GM19023 (cell line): ENCODE data around the gene SLC22A31.

ENCODE experiments used
- ATAC-seq: cut with Tn5 transposase; IDR thresholded peaks from one replicate; pipeline ENCODE4 v1.9.1; 2021; ENCODE audit warnings: mild to moderate bottlenecking, moderate library complexity; ENCODE audit not compliant: unreplicated experiment

Gene SLC22A31

DNA sequence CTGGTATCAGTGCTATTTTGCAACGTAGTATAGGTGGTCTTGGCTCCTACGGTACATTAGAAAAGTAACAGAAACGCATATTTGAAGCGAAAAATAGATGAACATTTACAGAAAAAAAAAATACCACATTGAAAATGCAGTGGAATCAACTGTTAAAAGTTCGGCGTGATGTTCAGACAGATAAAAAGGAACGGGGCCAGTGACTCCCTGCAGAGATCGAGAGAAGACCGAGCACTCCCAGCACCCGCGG is 16.7 kb upstream of the SLC22A31 start:
- no peak for ATAC-seq

DNA sequence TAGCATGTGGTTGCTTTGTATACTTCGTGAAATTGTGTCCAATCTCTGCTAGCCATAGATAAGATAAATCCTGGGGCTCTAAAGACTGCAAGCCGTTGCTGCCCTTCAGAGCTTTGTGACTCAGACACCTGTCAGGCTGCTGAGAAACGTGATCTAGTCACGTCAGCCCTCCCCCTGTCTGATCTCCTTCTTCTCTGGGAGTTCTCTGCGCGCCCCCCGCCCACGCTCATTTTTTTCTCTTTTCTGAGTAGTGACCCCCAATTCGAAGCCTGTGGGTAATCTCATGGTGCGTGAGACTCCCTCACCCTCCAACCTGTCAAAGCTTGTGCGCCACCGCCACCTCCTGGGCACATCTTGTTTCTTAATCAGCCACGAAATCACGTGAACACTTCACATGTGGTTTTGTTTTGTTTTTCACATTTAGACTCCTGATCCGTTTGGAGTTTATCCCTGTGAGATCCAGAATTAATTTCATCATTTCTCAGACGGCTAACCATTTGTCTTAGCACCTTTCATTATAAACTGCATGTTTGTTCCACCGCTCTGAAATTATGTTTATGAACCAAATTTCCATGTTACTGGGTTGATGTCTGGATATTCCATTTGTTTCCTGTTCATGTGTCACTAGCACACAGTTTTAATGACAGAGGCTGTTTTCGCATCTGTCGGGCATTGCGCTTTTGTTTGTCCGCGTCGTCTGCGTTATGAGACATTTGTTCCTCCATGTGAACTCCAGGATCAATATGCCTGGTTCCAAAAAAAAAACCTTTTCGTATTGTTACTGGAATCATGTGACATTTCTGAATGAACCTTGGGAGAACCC is 16.2 kb upstream of the SLC22A31 start:
- ATAC-seq, result no peak

DNA sequence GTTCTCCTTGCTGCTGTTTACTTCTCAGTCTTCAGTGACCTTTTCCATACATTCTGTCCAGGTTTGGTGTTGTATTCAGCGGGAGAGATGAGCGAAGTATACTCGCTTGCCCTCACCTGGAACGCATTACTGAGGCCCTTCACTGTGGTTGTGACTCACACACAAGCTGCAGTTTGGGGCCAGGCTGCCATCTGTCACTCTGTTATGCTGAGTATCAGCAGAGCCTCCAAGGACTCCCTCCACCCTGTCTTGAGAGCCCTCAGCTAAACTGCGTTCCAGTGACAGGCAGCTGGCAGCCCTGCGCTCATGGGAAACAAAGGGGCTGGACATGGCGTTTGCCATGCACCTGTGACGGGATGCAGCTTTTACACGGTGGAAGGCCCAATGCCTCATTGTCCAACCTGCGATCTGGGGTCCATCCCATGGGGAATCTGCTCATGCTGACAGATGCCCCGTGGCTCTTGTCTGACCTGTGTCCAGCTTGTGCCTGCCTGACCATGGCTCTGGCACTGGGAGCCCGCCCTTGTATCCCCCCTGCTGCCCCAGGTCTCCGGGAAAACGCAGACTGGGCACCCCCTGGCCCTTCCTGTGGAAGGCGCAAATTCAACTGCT is 10.7 kb upstream of the SLC22A31 start:
- ATAC-seq, result no peak

DNA sequence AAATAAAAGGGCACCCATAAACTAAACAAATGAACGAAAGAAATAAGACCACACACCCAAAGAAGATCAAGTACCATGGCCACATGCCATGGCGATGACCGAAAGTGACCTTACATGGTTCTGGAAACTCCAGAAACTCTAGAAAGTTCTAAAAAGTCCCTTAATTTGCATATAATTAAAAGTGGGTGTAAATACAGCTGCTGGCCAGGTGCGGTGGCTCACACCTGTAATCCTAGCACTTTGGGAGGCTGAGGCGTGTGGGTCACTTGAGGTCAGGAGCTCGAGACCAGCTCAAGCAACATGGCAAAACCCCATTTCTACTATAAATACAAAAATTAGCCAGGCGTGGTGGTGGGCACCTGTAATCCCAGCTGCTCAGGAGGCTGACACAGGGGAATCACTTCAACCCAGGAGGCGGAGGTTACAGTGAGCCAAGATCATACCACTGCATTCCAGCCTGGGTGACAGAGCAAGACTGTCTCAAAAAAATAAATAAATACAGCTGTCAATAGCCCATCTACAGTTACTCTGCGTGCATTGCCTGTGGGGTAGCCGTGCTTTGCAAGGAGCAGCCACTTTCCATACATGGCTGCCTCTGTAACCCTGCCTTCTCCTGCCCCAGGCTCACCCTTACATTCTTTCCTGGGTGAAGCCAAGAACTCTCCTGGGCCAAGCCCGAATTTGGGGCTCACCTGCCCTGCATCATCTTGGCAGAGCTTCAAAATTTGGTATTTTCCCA is 10.0 kb upstream of the SLC22A31 start:
- no peak for ATAC-seq

DNA sequence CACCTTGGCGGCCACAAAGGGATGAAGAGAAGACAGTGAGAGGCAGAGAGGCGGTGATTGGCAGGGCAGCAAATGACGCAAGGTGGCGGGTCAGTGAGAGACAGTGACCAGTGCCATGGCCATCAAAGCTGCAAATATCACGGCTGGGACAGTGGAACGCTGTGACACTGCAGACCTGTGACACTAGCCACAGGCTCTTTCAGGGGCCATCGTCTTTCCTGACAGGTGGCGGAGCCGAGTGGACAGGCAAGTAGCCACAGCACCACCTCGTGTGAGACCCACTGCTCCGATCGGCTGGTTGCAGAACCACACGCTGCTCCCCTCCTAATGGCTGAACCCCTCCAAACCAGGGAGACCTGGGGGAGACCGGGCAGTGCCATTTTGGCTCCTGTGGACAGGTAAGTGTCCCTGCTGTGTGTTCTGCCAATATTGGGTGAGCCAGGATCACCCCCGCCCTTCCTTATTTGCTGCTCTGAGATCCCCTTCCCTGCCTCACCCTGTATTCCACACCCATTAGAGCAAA is 9.2 kb upstream of the SLC22A31 start:
- no peak for ATAC-seq

DNA sequence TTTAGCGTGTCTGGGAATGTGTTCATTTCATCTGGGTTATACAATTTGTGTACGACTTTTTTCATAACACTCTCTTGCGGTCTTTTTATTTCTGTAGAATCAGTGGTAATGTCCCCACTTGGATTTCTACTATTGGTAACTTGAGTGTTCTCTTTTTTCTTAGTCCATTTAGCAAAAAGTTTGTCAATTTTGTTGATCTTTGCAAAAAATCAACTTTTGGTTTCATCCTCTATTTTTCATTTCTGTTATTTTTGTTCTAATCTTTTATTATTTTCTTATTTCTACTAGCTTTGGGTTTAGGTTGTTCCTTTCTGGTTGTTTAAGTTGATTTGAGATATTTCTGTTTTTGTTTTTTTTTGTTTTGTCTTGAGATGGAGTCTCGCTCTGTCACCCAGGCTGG is 7.7 kb upstream of the SLC22A31 start:
- ATAC-seq, result no peak

DNA sequence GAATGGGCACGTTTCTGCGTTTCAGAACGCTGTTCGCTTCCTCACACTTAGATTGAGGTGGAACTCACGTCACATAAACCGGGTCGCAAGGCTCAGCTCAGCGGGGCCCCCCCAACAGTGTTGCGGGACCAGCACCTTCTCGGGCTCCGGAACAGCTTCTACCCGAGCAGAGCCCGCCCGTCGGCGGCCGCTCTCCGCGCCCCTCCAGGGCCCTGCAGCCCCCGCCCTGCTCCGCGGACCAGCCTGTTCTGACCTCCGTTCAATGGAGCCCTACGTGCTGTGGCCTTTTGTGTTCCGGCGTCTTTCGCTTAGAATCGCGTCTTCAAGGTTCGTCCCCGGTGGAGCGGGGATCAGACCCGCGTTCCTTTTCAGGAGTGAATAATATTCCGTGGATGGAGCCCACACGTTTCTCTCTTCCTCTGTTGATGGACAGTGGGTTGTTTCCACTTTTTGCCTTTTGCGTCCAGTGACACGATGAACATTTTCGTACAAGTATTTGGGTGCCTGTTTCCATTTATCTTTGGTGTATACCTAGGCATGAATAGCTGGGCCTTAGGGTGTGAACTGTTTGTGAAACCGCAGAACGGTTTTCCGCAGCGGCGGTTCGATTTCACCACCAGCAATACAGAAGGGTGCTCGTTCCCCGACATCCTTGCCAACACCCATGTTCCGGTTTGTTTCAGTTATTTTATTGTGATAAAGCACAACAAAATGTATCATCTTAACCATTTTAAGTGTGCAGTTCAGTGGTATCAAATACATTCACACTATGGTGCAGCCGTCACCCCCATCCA is 2.3 kb upstream of the SLC22A31 start:
- ATAC-seq, result no peak

DNA sequence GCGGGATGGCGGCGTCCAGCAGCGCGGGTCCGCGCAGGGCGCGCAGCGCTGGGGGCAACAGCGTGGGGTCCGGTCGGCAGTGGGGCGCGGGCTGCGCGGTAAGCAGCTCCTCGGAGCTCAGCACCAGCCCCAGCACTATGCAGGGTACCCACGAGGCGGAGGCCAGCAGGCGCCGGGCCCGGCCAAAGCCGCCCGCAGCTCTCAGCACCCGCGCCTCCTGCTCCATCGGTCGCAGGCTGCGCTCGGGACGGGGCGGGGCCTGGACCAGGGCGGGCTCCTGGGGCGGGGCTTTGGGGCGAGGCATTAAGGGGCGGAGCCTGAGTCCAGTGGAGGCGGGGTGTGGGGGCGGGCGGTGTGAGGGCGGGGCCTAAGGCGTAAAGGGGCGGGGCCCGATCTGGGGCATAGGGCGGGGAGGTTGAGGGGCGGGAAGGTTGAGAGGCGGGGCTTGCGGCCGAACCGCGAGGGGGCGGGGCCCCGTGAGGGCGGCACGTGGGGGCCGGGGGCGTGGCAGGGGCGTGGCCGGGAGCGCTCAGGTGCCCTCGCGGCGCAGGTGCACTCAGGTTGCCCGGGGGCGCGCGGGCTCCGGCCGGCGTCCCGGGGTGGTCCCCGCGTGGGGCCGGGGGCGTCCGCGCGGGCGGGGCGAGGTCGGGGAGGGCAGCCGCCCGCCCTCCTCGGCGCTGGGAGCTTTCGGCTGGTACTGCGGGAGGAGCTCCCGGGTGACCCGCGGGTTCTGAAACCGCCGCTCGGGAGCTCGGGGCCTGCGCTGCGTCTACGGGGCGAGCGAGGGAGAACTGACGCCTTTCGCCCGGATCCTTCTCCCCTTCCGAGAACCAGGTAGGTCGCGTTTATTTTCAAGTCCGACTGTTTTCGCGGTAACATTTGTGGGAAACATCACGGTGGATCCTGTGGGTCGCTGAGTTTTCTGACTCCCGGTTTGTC is 1.4 kb upstream of the SLC22A31 start:
- no peak for ATAC-seq

DNA sequence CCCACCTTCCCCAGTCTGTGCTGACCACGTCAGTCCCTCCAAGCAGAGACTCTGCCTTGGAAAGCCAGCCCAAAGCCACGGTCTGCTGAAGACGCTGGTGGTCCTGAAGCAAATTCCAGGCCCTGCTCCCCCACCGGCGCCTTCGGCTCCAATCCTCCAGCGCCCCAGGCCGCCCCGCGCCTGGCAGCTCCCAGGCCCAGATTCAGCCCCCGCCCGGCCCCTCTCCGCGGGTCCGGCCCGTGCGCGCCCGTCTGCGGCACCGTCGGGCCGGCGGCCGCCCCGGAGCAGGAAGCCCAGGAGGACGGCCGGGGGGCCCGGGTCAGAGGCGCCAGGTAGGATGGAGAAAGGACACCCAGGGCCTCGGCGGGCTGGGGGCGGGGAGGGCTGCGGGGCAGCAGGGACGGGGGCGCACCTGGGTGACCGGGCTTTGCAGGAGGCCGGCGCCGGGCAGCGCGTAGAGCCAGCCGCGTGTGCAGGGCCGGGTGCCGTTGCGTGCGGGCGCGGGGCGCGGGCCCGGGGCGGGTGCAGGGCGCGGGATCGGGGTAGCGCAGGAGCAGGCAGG is 594 bp upstream of the SLC22A31 start:
- ATAC-seq, result no peak

DNA sequence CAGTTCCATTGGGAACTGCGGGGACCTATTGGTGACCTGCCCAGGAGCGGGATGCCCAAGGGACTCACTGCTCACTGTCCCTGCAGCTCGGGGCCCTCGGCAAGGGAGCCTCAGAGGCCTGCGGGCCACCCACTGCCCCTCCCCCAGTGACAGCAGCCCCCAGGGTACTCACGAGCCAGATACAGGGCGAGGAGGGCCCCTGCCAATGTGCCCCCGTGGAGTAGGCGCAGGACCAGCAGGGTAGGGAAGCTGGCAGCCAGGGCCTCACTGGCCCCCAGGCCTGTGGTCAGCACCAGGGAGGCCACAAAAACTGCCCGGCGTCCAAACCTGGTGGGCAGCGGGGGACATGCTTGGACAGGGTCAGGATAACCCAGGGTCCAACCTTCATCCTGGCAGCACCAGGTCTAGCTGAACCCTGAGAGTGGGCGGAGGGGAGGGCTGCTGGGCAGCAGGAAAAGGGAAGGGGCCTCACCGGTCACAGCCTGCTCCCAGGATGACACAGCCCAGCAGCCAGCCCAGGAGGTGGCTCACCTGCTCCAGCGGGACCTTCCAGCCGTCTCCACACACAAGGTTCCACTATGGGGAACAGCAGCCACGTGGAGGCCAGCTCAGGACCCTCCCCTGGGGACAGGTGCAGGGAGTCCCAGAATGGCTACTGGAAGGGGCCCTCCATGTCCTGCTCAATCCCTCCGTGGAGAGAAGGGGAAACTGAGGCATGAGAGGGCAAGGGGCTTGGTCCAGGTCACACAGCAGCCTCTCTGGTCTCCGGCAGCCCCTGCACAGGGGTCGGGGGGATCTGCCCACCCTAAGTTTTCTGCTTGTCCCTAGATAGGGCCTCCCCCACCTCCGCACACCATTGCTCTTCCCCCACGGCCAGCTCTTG is 855 bp downstream of the SLC22A31 start:
- ATAC-seq, result no peak

DNA sequence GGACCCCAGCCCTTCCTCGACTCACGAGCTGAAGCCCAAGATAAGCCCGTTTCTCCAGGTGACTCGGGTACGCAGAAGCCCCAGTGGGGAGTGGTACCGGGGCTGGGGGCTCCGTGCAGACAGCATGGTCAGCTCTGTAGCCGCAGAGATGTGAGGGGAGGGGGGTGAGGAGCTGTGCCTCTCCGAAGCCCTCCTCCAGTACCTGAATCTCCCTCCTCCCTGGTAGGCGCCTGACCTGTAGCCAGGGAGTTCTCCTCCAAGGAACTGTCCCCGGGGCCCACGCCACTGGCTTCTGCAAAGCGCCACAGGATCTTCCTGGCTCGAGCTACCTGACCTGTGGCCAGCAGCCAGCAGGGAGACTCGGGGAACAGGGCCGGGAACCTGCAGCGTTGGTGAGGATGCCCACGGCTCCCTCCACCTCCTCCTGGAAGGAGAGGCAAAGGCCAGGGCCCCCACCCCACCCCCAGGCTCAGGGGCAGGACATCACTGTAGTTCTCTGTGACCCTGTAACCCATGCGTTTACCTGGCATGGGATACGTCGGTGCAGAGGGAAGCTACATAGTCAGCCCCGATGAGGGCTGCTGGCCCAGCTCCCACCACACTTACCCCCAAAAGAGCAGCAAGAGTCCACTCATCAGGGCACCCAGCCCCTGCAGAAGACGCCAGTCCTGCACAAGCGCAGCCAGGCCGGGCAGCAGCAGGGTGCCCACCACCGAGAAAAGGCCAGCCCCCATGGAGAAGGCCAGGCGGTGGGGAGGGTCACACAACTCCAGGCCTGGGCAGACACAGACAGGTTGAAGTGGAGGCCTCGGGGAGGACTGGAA is 1.7 kb downstream of the SLC22A31 start:
- no peak for ATAC-seq

DNA sequence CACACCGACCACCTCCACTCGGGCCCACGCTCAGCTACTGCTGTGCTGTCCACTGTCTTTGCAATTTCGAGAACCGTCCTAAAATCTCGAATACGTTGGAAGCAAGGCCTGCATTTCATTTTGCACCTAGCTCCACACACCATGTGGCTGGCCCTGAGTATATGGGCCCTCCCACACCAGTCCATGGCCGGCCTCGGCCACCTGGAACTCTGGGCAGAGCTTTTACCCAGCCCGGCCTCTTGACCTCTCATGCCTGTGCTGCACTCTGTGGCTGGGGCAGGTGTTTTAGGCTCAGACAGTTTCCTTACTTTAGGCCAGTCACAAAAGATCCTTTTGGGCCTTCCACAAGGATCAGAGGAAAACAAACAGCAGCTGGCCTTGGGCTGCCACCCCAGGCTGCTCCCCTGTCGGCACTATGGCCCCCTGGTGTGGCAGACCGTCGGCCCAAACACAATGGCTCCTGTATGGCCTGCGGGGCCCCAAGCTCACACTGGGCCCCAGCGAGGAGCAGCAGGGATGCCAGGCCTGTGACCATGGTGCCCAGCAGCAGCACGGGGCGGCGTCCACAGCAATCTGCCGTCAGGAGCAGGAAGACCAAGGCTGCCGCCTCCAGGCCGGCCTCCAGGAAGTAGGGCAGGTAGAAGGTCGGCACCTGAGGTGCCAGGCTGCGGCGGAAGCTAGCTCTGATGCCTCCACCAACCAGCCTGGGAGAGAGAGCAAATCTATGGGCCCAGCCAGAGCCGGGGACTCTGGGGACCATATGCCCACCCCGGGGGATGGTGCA is 2.5 kb downstream of the SLC22A31 start:
- ATAC-seq, result no peak

DNA sequence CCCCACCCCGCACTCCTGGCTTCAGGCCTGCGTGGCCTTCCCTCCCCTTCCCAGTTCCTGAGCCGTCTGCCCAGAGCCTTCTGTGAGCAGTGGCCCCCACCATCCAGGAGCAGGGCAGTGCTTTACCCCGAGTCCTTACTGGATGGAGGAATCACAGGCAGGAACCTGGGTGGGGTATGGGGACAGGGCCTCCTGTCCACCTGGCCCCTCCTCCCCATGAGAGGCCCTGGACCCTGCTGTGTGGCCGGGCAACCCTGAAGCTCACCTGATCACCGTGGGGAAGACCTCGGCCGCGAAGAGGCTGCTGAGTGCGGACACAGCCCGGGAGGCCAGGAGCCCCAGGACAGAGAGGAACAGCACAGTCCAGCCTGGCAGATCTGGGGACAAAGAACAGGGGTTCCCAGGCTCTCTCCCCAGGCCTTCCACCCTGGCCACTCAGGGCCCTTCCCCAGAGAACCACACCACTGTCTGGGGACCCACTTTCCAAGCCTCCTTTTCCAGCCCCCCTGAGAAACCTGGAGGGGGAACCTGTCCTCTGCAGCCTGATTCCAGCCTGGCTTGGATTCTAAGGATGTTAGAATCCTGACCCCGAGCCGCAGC is 3.2 kb downstream of the SLC22A31 start:
- ATAC-seq, result no peak

DNA sequence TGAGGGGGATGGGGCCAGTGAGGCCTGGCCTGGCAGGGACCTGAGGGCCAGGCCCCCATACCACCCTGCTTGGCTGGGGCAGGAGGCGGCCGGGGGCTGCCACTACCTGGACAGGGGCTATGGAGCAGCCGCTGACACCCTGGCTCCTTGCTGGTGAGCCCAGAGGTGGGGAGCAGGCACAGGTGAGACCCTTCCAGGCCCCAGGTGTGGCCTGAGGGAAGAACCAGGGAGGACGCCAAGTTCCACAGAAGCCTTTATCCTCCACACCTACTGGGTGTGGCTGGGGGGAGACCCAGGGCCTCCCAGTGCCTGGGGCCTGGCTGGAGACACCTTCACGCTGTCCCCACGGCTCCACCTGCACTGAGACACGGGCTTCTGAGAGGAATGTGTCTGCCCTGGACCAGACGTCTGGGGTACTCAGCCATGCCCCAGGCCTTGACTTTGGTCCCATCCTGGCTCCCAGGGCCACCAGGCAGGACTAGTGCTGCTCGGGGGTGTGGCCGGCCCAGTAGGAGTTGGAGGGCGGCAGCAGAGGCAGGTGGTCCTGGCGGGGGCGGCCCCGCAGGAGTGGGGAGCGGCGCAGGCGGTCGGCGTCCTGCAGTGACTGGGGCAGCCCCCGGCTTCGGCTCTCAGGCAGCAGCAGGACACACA is 4.7 kb downstream of the SLC22A31 start:
- ATAC-seq, result no peak

DNA sequence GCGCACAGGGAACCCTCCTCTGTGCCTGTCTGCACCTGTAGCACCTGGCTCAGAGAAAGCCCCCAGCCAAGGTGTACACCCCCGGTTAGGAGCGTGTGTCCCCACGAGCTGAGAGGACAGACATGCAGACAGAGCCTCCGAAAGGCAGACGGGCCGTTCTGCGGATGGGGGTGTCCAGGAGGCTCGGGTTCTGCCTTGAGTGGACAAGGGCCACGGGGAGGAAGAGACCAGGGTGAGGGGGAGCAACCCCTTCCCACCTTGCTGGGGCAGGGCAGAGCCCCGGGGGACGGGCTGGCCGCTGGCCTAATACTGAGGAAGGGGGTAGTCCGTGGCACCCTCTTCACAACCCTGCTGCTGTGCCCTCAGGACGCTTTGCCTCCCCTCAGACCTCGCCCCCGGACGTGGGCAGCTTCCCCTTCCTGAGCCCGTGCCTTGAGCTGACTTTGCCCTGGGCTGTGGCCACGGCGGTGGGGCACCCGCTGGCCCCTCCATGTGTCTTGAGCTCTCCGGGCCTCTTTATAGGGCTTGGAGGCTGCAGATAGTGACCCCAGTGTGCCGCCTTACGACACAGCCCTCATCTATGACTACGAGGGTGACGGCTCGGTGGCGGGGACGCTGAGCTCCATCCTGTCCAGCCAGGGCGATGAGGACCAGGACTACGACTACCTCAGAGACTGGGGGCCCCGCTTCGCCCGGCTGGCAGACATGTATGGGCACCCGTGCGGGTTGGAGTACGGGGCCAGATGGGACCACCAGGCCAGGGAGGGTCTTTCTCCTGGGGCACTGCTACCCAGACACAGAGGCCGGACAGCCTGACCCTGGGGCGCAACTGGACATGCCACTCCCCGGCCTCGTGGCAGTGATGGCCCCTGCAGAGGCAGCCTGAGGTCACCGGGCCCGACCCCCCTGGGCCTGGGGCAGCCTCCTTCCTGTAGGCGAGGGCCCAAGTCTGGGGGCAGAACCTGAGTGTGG is 5.7 kb downstream of the SLC22A31 start:
- ATAC-seq, result no peak
